SIG-M5 treated with dmso at 0.1 percent for 504 hours (cell line): ENCODE measurements around the gene MTERF4.

Experiments used
- DNase-seq: peaks from one replicate; lab custom pipeline; 2025; ENCODE audit not compliant: unreplicated experiment; lab: John Stamatoyannopoulos, UW

Gene MTERF4

GRCh38 chr2:241134711-241135110 lies 32.6 kb upstream of the MTERF4 start:
- DNase-seq, result no peak

- DNase-seq, result no peak
Measured at GRCh38 chr2:241133436-241133820, 31.3 kb upstream of the MTERF4 start.

- DNase-seq, result no peak
Measured at GRCh38 chr2:241132538-241133435, 30.7 kb upstream of the MTERF4 start.

GRCh38 chr2:241131531-241131930 lies 29.4 kb upstream of the MTERF4 start:
- DNase-seq, result no peak

- no peak for DNase-seq
Measured at GRCh38 chr2:241130316-241130715, 28.2 kb upstream of the MTERF4 start.

- no peak for DNase-seq
Measured at GRCh38 chr2:241129086-241129871, 27.2 kb upstream of the MTERF4 start.

GRCh38 chr2:241128266-241128665 lies 26.2 kb upstream of the MTERF4 start:
- no peak for DNase-seq

- no peak for DNase-seq
Measured at GRCh38 chr2:241126771-241127202, 24.7 kb upstream of the MTERF4 start.

GRCh38 chr2:241126201-241126611 lies 24.1 kb upstream of the MTERF4 start:
- no peak for DNase-seq

GRCh38 chr2:241125626-241126025 lies 23.5 kb upstream of the MTERF4 start:
- no peak for DNase-seq

GRCh38 chr2:241123816-241124536 lies 21.9 kb upstream of the MTERF4 start:
- no peak for DNase-seq

- DNase-seq, result no peak
Measured at GRCh38 chr2:241122376-241123002, 20.4 kb upstream of the MTERF4 start.

- DNase-seq, result no peak
Measured at GRCh38 chr2:241121008-241121407, 18.9 kb upstream of the MTERF4 start.

GRCh38 chr2:241120440-241120839 lies 18.4 kb upstream of the MTERF4 start:
- no peak for DNase-seq

GRCh38 chr2:241118737-241119505 lies 16.8 kb upstream of the MTERF4 start:
- no peak for DNase-seq

GRCh38 chr2:241116606-241117560 lies 14.8 kb upstream of the MTERF4 start:
- no peak for DNase-seq

- no peak for DNase-seq
Measured at GRCh38 chr2:241115361-241115760, 13.3 kb upstream of the MTERF4 start.

- DNase-seq, result no peak
Measured at GRCh38 chr2:241114836-241115235, 12.7 kb upstream of the MTERF4 start.

- DNase-seq, result no peak
Measured at GRCh38 chr2:241112592-241112991, 10.5 kb upstream of the MTERF4 start.
